Measurements from ENCODE around the gene PRXL2B. TPM values are rescaled to one million over a fixed set of nuclear protein-coding genes. Genes with fewer than 3 reads are reported as not detected.

PRXL2B gene
- total RNA-seq, 1 experiment from 2014 or later = 12.6 TPM

- CTCF ChIA-PET = no interaction called here
Observed at GRCh38 chr1:2611621-2612437, 25.3 kb downstream of the PRXL2B start.

DNA sequence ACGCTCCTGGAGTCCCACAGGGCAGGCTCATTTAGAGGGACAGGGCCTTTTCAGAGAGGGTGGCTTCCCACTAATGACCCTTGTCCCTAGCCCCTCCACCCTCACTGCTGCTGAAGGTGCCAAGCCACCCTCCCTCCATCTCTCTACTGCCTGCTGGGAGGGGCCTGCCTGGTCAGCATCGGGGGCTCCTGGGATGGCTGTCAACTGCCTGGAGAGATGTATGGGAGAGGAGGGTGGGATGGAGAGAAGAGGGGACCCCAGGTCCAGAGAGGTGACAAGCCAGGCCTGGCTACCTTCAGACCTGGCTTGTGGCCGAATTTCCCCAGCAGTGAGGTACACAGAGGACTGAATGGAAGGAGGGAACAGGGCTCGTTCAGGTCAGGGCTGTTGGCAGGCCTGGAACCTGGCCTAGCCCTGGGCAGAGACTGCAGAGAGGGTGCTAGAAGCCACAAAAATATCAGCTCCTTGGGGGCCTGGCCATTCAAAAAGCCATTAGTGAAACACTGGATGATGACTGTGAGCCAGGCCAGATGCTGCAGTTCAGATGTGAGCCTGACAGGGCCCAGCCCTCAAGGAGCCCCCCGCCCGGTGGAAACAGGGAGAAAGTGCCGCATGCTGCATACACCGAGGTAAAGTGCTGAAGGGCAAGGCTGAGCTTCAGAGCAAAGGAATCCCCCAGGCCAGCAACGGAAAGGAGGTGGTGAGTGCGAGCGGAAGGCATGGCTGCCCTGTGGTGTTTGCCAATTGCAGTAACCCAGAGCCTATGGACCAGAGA, 26.2 kb downstream of the PRXL2B start:
- TF ChIP-seq CTCF (IDR thresholded peaks at IDR 0.05; ENCODE audit: unreplicated experiment) = no peak

More at GRCh38 chr1:2611621-2612437, 25.3 kb downstream of the PRXL2B start:
- POLR2A ChIA-PET = no interaction called here
- no TSS peak for BruUV-seq (replicated peaks)
- no peak for DNase-seq (ENCODE audit: unreplicated experiment)
- Mint-ChIP-seq H3K4me3 (ENCODE audit: unreplicated experiment) (no peak overlapping the region), H3K36me3 (ENCODE audit: insufficient read depth, unreplicated experiment) (no peaks in the 10 kb centered on the region), H3K4me1 (ENCODE audit: insufficient read depth, unreplicated experiment) (no peaks in the 10 kb centered on the region), H3K27me3 (ENCODE audit: insufficient read depth, unreplicated experiment) (peaks cover 12% of the 10 kb centered on the region), H3K27ac (ENCODE audit: low read depth, unreplicated experiment) (no peak overlapping the region), H3K9me3 (ENCODE audit: unreplicated experiment) (peaks cover 12% of the 10 kb centered on the region)
- intact Hi-C loops (cut with micrococcal nuclease) = no loop called here
- no peak for TF ChIP-seq CTCF (IDR thresholded peaks at IDR 0.05; ENCODE audit: unreplicated experiment)

GRCh38 chr1:2614145-2614544, 27.6 kb downstream of the PRXL2B start:
- no peak for TF ChIP-seq CTCF (IDR thresholded peaks at IDR 0.05; ENCODE audit: unreplicated experiment)
- ChIA-PET CTCF (interaction anchor here (0.9 kb wide), 1 partner anchor 9 kb away, joined by 3 read pairs; no protein-coding TSS in a partner anchor), POLR2A (no interaction called here)
- H3K36me3 Mint-ChIP-seq (ENCODE audit: insufficient read depth, unreplicated experiment) = no peaks in the 10 kb centered on the region
- no peak overlapping the region for H3K27ac Mint-ChIP-seq (ENCODE audit: low read depth, unreplicated experiment)
- H3K9me3 Mint-ChIP-seq (ENCODE audit: unreplicated experiment) = peaks cover 12% of the 10 kb centered on the region
- no peak overlapping the region for H3K4me3 Mint-ChIP-seq (ENCODE audit: unreplicated experiment)
- intact Hi-C loops (cut with micrococcal nuclease) = no loop called here
- H3K27me3 Mint-ChIP-seq (ENCODE audit: insufficient read depth, unreplicated experiment) = peaks cover 23% of the 10 kb centered on the region
- DNase-seq (ENCODE audit: unreplicated experiment) = no peak
- no TSS peak for BruUV-seq (replicated peaks)
- H3K4me1 Mint-ChIP-seq (ENCODE audit: insufficient read depth, unreplicated experiment) = no peaks in the 10 kb centered on the region

More for the DNA sequence above, 26.2 kb downstream of the PRXL2B start:
- H3K27me3 Mint-ChIP-seq (ENCODE audit: insufficient read depth, unreplicated experiment) = peaks cover 14% of the 10 kb centered on the region
- H3K36me3 Mint-ChIP-seq (ENCODE audit: insufficient read depth, unreplicated experiment) = no peaks in the 10 kb centered on the region
- H3K4me3 Mint-ChIP-seq (ENCODE audit: unreplicated experiment) = no peak overlapping the region
- no peak overlapping the region for H3K27ac Mint-ChIP-seq (ENCODE audit: low read depth, unreplicated experiment)
- intact Hi-C loops (cut with micrococcal nuclease) = no loop called here
- no TSS peak for BruUV-seq (replicated peaks)
- H3K4me1 Mint-ChIP-seq (ENCODE audit: insufficient read depth, unreplicated experiment) = no peaks in the 10 kb centered on the region
- peaks cover 12% of the 10 kb centered on the region for H3K9me3 Mint-ChIP-seq (ENCODE audit: unreplicated experiment)
- ChIA-PET CTCF (interaction anchor here (0.7 kb wide), 1 partner anchor 22 kb away, joined by 3 read pairs; no protein-coding TSS in a partner anchor), POLR2A (no interaction called here)
- DNase-seq (ENCODE audit: unreplicated experiment) = no peak

DNA sequence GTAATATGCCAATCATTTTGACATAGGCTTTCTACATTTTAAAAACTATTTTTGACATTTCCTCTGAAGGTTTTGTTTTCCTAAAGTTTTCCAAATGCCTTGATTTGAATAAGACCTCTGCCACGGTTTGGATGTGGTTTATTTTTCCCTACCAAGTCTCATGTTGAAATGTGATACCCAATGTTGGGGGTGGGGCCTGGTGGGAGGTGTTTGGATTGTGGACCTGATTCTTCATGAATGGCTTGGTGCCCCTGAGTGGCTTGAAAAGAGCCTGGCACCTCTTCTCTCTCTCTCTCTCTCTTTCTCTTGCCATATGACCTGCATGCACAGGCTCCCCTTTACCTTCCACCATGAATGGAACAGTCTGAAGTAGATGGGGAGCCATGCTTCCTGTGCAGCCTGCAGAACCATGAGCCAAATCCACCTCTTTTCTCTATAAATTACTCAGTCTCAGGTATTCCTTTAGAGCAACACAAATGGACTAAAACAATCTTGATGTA, 31.4 kb downstream of the PRXL2B start:
- no peak overlapping the region for H3K4me3 Mint-ChIP-seq (ENCODE audit: unreplicated experiment)

More for the DNA sequence above, 31.4 kb downstream of the PRXL2B start:
- Mint-ChIP-seq H3K9me3 (ENCODE audit: unreplicated experiment) (peaks cover 12% of the 10 kb centered on the region), H3K36me3 (ENCODE audit: insufficient read depth, unreplicated experiment) (no peaks in the 10 kb centered on the region), H3K4me1 (ENCODE audit: insufficient read depth, unreplicated experiment) (no peaks in the 10 kb centered on the region), H3K27ac (ENCODE audit: low read depth, unreplicated experiment) (no peak overlapping the region), H3K27me3 (ENCODE audit: insufficient read depth, unreplicated experiment) (peaks cover 53% of the 10 kb centered on the region)
- TF ChIP-seq CTCF (IDR thresholded peaks at IDR 0.05; ENCODE audit: unreplicated experiment) = no peak
- no peak for DNase-seq (ENCODE audit: unreplicated experiment)
- POLR2A ChIA-PET = no interaction called here
- no TSS peak for BruUV-seq (replicated peaks)
- intact Hi-C loops (cut with micrococcal nuclease) = no loop called here
- CTCF ChIA-PET = no interaction called here

All from MCF 10A (cell line).